ENCODE measurements around the gene CREB3L2.

- TF ChIP-seq CTCF (IDR thresholded peaks at IDR 0.05), result no peak
- TF ChIP-seq MXI1 (IDR thresholded peaks at IDR 0.05; ENCODE audit: low read depth, low read length), result no peak
- TF ChIP-seq YY1 (IDR thresholded peaks at IDR 0.05; ENCODE audit: low read depth), result no peak
- no peak for TF ChIP-seq USF1 (IDR thresholded peaks at IDR 0.05; ENCODE audit: borderline replicate concordance, low read depth)
- TF ChIP-seq MAX (IDR thresholded peaks at IDR 0.05; ENCODE audit: low read depth), result no peak
- no peak for TF ChIP-seq USF2 (IDR thresholded peaks at IDR 0.05; ENCODE audit: borderline replicate concordance, low read depth, low read length)
- no peak for TF ChIP-seq POLR2AphosphoS5 (IDR thresholded peaks at IDR 0.05; ENCODE audit: low read depth, low read length)
- no peak for TF ChIP-seq TCF12 (IDR thresholded peaks at IDR 0.05)
- no peak for TF ChIP-seq EZH2phosphoT487 (IDR thresholded peaks at IDR 0.05; ENCODE audit: borderline replicate concordance, low read depth)
- TF ChIP-seq IRF3 (IDR thresholded peaks at IDR 0.05; ENCODE audit: low read depth, low read length), result no peak
- TF ChIP-seq TEAD4 (IDR thresholded peaks at IDR 0.05; ENCODE audit: borderline replicate concordance, insufficient read depth), result no peak
- no peak for TF ChIP-seq ELF1 (IDR thresholded peaks at IDR 0.05)
- TF ChIP-seq MEF2A (IDR thresholded peaks at IDR 0.05; ENCODE audit: borderline replicate concordance, low read depth), result no peak
Measured at GRCh38 chr7:137998250-137998649, 3.6 kb downstream of the CREB3L2 start.

All from SK-N-SH (cell line).